Fibroblast of villous mesenchyme (primary cell): ENCODE measurements around the gene KDM4B. TPM values are rescaled to one million over a fixed set of nuclear protein-coding genes. Genes with fewer than 3 reads are reported as not detected.

Source experiments
- DNase-seq: peaks from one replicate; pipeline ENCODE4 v3.0.0-alpha.2; 2010; ENCODE audit warnings: low read depth
- H3K4me3 ChIP-seq: 2 replicates; pipeline ENCODE4 v1.5.1; 2011; ENCODE audit warnings: low read depth, mild to moderate bottlenecking, low read length
- CTCF ChIP-seq: IDR thresholded peaks from 2 replicates; pipeline ENCODE4 v1.5.1; 2012; ENCODE audit warnings: low read depth, mild to moderate bottlenecking, low read length; ENCODE audit not compliant: insufficient read depth
- total RNA-seq: library from RNA; depleted of rRNA; stranded (reverse); fragments of >200 nt; gene quantifications from 2 replicates; pipeline ENCODE4 v1.2.3, GENCODE V29; 2012

The KDM4B gene
- total RNA-seq, 1 donor: 17.7 TPM

- H3K4me3 ChIP-seq: no peak overlapping the region
- no peak for DNase-seq
- no peak for TF ChIP-seq CTCF
These were observed 84.1 kb downstream of the KDM4B start for GRCh38 chr19:5052945-5053485.

- no peak for DNase-seq
These were observed 84.7 kb downstream of the KDM4B start for GRCh38 chr19:5053661-5054060.

GRCh38 chr19:5054551-5055456 lies 85.9 kb downstream of the KDM4B start:
- no peak for TF ChIP-seq CTCF
- H3K4me3 ChIP-seq: no peak overlapping the region
- no peak for DNase-seq

More at GRCh38 chr19:5053661-5054060, 84.7 kb downstream of the KDM4B start:
- H3K4me3 ChIP-seq: no peak overlapping the region
- no peak for TF ChIP-seq CTCF

- TF ChIP-seq CTCF: no peak
These were observed 86.5 kb downstream of the KDM4B start for GRCh38 chr19:5055457-5055776.

DNA sequence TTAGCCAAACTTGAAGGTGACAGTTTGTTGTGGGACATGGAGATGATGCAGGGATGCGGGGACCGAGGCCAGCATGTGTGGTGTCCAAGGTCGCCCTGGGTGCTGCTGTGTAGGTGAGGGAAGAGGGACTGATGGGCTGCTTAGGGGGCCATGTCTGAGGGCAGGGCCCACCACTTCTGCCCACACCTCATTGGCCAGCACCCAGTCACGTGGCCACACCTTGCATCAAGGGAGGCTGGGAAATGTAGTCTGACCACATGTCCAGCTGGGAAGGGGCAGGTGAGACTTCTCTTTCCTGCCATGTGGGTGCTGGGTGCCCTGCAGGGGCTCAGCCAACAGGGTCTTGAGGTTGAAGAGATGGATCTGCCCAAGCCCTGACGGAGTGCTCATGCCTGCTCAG lies 88.9 kb downstream of the KDM4B start:
- TF ChIP-seq CTCF: no peak
- no peak for DNase-seq
- no peak overlapping the region for H3K4me3 ChIP-seq

More at GRCh38 chr19:5055457-5055776, 86.5 kb downstream of the KDM4B start:
- no peak for DNase-seq
- no peak overlapping the region for H3K4me3 ChIP-seq

DNA sequence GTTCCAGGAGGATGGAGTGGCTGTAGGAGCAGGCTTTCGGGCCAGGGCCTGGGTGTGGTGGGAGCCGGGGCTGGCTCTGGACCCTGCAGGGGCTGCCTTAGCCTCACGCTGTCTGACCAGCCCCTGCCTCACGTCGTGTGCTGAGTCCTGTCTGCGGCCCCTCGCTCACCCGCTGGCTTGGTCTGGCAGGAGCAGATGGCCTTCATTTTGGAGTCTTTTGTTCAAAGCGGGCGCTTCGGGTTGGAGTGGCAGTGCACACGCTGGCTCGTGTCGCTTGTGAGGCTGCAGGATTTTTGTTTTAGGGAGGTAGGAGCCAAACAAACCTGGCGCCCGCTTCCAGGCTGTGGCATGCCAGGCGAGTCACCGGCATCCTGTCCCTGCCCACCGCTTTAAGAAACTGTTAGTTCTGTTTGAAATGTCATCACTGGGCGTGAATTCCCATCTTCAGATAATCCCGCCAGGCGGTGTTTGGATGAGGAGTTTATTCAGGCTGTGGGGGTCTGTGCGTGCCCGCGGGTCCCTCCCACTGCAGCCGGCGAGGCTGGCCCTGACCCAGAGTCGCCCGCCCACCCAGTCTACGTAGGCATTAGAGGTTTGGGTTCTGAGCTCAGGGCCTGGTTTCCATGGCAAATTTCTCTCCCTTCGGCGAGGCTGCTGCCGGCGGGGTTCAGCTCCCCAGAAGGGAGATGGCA lies 89.8 kb downstream of the KDM4B start:
- no peak for DNase-seq
- TF ChIP-seq CTCF: no peak
- H3K4me3 ChIP-seq: no peak overlapping the region
